WERI-Rb-1 (cell line): Measurements from ENCODE around the gene PAQR7.
"Not testable (repeated sequence)": the region's sequence is repeated elsewhere in the genome, so short reads cannot be mapped to it uniquely, and the experiment has no call there.

Experiments
- DNase-seq: peaks from one replicate; pipeline ENCODE4 v3.0.0-alpha.2; 2020
- H3K27ac ChIP-seq: fragments of 250-450 bp; sonication (Bioruptor Pico); 2 replicates; pipeline ENCODE4 v1.5.1; 2020; ENCODE audit warnings: mild to moderate bottlenecking, moderate library complexity
- H3K27me3 ChIP-seq: fragments of 250-450 bp; sonication (Bioruptor Pico); 2 replicates; pipeline ENCODE4 v1.5.1; 2021; ENCODE audit warnings: mild to moderate bottlenecking, low read depth, moderate library complexity; ENCODE audit not compliant: insufficient read depth, severe bottlenecking
- H3K36me3 ChIP-seq: fragments of 250-450 bp; sonication (Bioruptor Pico); 2 replicates; pipeline ENCODE4 v1.5.1; 2020; ENCODE audit warnings: mild to moderate bottlenecking, moderate library complexity
- H3K4me3 ChIP-seq: 2 replicates; pipeline ENCODE4 v1.5.1; 2011; ENCODE audit warnings: low read depth, mild to moderate bottlenecking, control low read depth, low read length
- H3K9me3 ChIP-seq: fragments of 250-450 bp; sonication (Bioruptor Pico); 2 replicates; pipeline ENCODE4 v1.5.1; 2021; ENCODE audit warnings: mild to moderate bottlenecking, moderate library complexity; ENCODE audit not compliant: severe bottlenecking
- CTCF ChIP-seq: IDR thresholded peaks from 2 replicates; pipeline ENCODE4 v1.5.1; 2011; ENCODE audit warnings: low read depth, mild to moderate bottlenecking, control low read depth, inconsistent platforms, low read length

The PAQR7 gene

GRCh38 chr1:25847929-25848328 lies 27.6 kb downstream of the PAQR7 start:
- H3K9me3 ChIP-seq = no peaks in the 10 kb centered on the region
- H3K27ac ChIP-seq = no peak overlapping the region
- no peak overlapping the region for H3K4me3 ChIP-seq
- no peak for TF ChIP-seq CTCF
- no peaks in the 10 kb centered on the region for H3K27me3 ChIP-seq
- H3K36me3 ChIP-seq = no peaks in the 10 kb centered on the region
- DNase-seq = no peak

- Histone ChIP-seq H3K27ac (no peak overlapping the region), H3K4me3 (no peak overlapping the region), H3K9me3 (no peaks in the 10 kb centered on the region), H3K27me3 (no peaks in the 10 kb centered on the region), H3K36me3 (no peaks in the 10 kb centered on the region)
- DNase-seq = no peak
- TF ChIP-seq CTCF = no peak
Observed at GRCh38 chr1:25845664-25846063, 29.8 kb downstream of the PAQR7 start.

GRCh38 chr1:25844536-25845337 lies 30.8 kb downstream of the PAQR7 start:
- no peaks in the 10 kb centered on the region for H3K27me3 ChIP-seq
- no peak for TF ChIP-seq CTCF
- H3K4me3 ChIP-seq = no peak overlapping the region
- H3K9me3 ChIP-seq = no peaks in the 10 kb centered on the region
- no peak for DNase-seq
- H3K27ac ChIP-seq = no peak overlapping the region
- no peaks in the 10 kb centered on the region for H3K36me3 ChIP-seq

- H3K4me3 ChIP-seq = no peak overlapping the region
- H3K9me3 ChIP-seq = no peaks in the 10 kb centered on the region
- DNase-seq = no peak
- no peak for TF ChIP-seq CTCF
- H3K27ac ChIP-seq = no peak overlapping the region
- no peaks in the 10 kb centered on the region for H3K27me3 ChIP-seq
- H3K36me3 ChIP-seq = no peaks in the 10 kb centered on the region
Observed at GRCh38 chr1:25843483-25843882, 32.0 kb downstream of the PAQR7 start.

GRCh38 chr1:25839808-25840207 lies 35.7 kb downstream of the PAQR7 start:
- not testable (repeated sequence) for H3K27me3 ChIP-seq, H3K4me3 ChIP-seq, H3K27ac ChIP-seq, DNase-seq, H3K9me3 ChIP-seq
- peaks cover 20% of the 10 kb centered on the region for H3K36me3 ChIP-seq

GRCh38 chr1:25837262-25837875 lies 38.1 kb downstream of the PAQR7 start:
- Histone ChIP-seq H3K4me3 (no peak overlapping the region), H3K27me3 (no peaks in the 10 kb centered on the region), H3K27ac (no peak overlapping the region), H3K36me3 (peaks cover 45% of the 10 kb centered on the region), H3K9me3 (no peaks in the 10 kb centered on the region)
- DNase-seq = no peak
- peak; percentile 50; the same call in 1 of the 2 replicates for TF ChIP-seq CTCF
